ENCODE data around the gene DRD4.
"Not testable (repeated sequence)": the region's sequence is repeated elsewhere in the genome, so short reads cannot be mapped to it uniquely, and the experiment has no call there.

DRD4 gene

DNA sequence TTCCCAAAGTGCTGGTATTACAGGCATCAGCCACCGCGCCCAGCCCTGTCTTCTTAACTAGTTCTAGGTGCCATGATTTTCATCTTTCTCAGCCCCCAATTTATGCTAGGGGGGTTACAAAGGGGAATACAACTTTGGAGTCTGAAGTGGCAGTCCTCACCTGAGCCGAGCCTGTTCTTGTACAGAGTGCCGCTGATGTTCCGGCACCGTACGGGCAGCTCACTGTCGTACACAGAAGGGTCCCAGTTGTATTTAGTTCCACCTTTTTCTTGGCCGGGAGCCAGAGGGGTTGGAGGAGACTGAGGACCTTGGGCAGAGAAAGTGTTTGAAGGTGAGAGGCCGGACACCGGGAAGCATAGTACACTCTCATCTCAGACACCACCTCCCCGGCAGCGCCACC lies 50.7 kb downstream of the DRD4 start:
- H3K27ac ChIP-seq: no peak overlapping the region
- TF ChIP-seq, protein P1, sequence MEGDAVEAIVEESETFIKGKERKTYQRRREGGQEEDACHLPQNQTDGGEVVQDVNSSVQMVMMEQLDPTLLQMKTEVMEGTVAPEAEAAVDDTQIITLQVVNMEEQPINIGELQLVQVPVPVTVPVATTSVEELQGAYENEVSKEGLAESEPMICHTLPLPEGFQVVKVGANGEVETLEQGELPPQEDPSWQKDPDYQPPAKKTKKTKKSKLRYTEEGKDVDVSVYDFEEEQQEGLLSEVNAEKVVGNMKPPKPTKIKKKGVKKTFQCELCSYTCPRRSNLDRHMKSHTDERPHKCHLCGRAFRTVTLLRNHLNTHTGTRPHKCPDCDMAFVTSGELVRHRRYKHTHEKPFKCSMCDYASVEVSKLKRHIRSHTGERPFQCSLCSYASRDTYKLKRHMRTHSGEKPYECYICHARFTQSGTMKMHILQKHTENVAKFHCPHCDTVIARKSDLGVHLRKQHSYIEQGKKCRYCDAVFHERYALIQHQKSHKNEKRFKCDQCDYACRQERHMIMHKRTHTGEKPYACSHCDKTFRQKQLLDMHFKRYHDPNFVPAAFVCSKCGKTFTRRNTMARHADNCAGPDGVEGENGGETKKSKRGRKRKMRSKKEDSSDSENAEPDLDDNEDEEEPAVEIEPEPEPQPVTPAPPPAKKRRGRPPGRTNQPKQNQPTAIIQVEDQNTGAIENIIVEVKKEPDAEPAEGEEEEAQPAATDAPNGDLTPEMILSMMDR (IDR thresholded peaks at IDR 0.05): no peak
- H3K4me3 ChIP-seq (ENCODE audit: low read depth, low read length): no peak overlapping the region
- no peak overlapping the region for H3K4me2 ChIP-seq (ENCODE audit: low read length)
- no peak overlapping the region for H2AFZ ChIP-seq
- H3K36me3 ChIP-seq (ENCODE audit: control insufficient read depth, insufficient read depth, low read length): no peaks in the 10 kb centered on the region
- H3K4me1 ChIP-seq: no peaks in the 10 kb centered on the region
- H3K9ac ChIP-seq: no peak overlapping the region
- H3K27me3 ChIP-seq (ENCODE audit: control insufficient read depth, insufficient read depth, low read length): no peaks in the 10 kb centered on the region
- H3K79me2 ChIP-seq: no peaks in the 10 kb centered on the region
- no peaks in the 10 kb centered on the region for H3K9me3 ChIP-seq (ENCODE audit: control insufficient read depth, low read length)

DNA sequence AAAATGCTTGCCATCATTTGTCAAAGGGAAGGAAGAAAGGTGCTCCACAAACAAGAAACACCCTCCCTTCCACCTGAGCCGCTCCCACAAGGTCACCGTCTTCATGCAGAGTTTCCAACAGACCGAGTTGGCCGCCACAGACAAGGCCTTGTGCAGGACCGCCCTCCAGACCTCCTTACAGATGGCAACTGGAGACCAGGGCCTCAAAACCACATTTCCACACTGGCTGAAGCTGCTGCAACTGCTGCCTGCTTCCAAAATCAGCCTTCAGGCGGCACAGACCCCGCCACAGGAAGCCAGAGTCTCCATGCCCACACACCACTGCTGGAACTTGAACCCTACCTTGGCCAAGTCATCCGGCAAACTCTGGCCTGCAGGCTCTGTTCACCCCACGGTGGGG lies 51.6 kb downstream of the DRD4 start:
- H3K79me2 ChIP-seq: no peaks in the 10 kb centered on the region

DNA sequence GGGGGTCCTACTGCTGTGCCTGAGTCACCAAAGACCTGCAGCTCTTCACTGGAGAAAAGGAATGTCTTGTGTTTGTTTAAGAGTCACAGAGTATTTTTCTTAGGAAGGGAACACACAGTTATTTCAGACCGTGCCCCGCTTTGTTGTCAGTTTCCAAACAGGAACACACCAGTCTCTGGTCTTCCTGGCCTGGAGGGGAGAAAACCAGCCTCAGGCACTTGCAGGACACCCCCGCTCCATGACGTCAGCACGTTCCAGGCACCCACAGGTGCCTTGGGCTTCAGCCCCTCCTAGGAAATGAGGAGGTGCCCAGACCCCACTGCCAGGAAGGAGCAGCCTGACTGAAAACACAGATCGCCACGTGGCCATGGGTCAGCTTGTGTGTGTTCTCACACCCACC lies 52.6 kb downstream of the DRD4 start:
- TF ChIP-seq, protein P1 (IDR thresholded peaks at IDR 0.05): no peak
- H3K27me3 ChIP-seq (ENCODE audit: control insufficient read depth, insufficient read depth, low read length): no peaks in the 10 kb centered on the region
- no peak overlapping the region for H3K4me2 ChIP-seq (ENCODE audit: low read length)
- H3K79me2 ChIP-seq: no peaks in the 10 kb centered on the region
- H3K4me1 ChIP-seq: no peaks in the 10 kb centered on the region
- H3K36me3 ChIP-seq (ENCODE audit: control insufficient read depth, insufficient read depth, low read length): no peaks in the 10 kb centered on the region
- H3K4me3 ChIP-seq (ENCODE audit: low read depth, low read length): no peak overlapping the region
- no peak overlapping the region for H3K9ac ChIP-seq
- H2AFZ ChIP-seq: no peak overlapping the region
- H3K9me3 ChIP-seq (ENCODE audit: control insufficient read depth, low read length): no peaks in the 10 kb centered on the region
- H3K27ac ChIP-seq: no peak overlapping the region

More for the DNA sequence above, 51.6 kb downstream of the DRD4 start:
- no peak overlapping the region for H3K4me2 ChIP-seq (ENCODE audit: low read length)
- no peaks in the 10 kb centered on the region for H3K4me1 ChIP-seq
- TF ChIP-seq, protein P1 (IDR thresholded peaks at IDR 0.05): no peak
- no peak overlapping the region for H3K27ac ChIP-seq
- H3K27me3 ChIP-seq (ENCODE audit: control insufficient read depth, insufficient read depth, low read length): no peaks in the 10 kb centered on the region
- H3K36me3 ChIP-seq (ENCODE audit: control insufficient read depth, insufficient read depth, low read length): no peaks in the 10 kb centered on the region
- no peaks in the 10 kb centered on the region for H3K9me3 ChIP-seq (ENCODE audit: control insufficient read depth, low read length)
- no peak overlapping the region for H3K9ac ChIP-seq
- no peak overlapping the region for H2AFZ ChIP-seq
- no peak overlapping the region for H3K4me3 ChIP-seq (ENCODE audit: low read depth, low read length)

DNA sequence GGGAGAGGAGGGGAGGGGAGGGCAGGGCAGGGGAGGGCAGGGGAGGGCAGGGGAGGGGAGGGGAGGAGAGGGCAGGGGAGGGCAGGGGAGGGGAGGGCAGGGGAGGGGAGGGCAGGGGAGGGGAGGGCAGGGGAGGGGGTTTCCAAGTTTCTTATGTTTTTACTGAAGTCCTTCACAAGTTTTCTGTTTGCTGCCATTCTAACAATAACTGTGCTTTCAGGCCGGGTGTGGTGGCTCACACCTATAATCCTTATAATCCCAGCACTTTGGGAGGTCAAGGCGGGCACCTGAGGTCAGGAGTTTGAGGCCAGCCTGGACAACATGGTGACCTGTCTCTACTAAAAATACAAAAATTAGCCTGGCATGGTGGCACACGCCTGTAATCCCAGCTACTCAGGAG lies 53.2 kb downstream of the DRD4 start:
- H3K4me2 ChIP-seq (ENCODE audit: low read length); H3K27ac ChIP-seq; H3K9me3 ChIP-seq (ENCODE audit: control insufficient read depth, low read length); H3K27me3 ChIP-seq (ENCODE audit: control insufficient read depth, insufficient read depth, low read length); H3K9ac ChIP-seq; H3K4me1 ChIP-seq; H3K4me3 ChIP-seq (ENCODE audit: low read depth, low read length); H3K36me3 ChIP-seq (ENCODE audit: control insufficient read depth, insufficient read depth, low read length); H3K79me2 ChIP-seq; H2AFZ ChIP-seq: not testable (repeated sequence)

All from parathyroid adenoma (tissue), 2 donors.